GM12878 (cell line): ENCODE data around the gene LRRK1. TPM values are rescaled to one million over a fixed set of nuclear protein-coding genes. Genes with fewer than 3 reads are reported as not detected.

ENCODE experiments used
- ATAC-seq: fragments of 200-7000 bp; cut with Tn5 transposase; 3 replicates; pipeline ENCODE4 v1.9.1; 2020; ENCODE audit warnings: mild to moderate bottlenecking, moderate library complexity
- BruUV-seq: library from RNA; stranded (reverse); fragments of 400-500 nt; replicated peaks from 2 replicates; lab custom pipeline; 2021; lab: Mats Ljungman, UMichigan
- CTCF ChIA-PET: fragments of 300-600 bp; sonication (Branson Sonifier 250); formaldehyde crosslinking; extraction: SDS; loops from one replicate; lab custom pipeline; 2021; ENCODE audit warnings: inconsistent platforms; lab: Yijun Ruan, JAX
- POLR2A ChIA-PET: fragments of 350-600 bp; formaldehyde crosslinking; extraction: SDS; loops from one replicate; lab custom pipeline; 2021; ENCODE audit warnings: inconsistent platforms; lab: Charles Lee
- RAD21 ChIA-PET: fragments of 300-600 bp; sonication (Branson Sonifier 250); formaldehyde crosslinking; loops from one replicate; lab custom pipeline; 2023; ENCODE audit warnings: antibody characterized with exemption; ENCODE audit not compliant: unreplicated experiment; lab: Charles Lee
- SMC1A ChIA-PET: fragments of 300-600 bp; sonication (Branson Sonifier 250); formaldehyde crosslinking; loops from one replicate; lab custom pipeline; 2023; ENCODE audit not compliant: unreplicated experiment, uncharacterized antibody; lab: Charles Lee
- DNase-seq: peaks from one replicate; pipeline ENCODE4 v3.0.0-alpha.2; 2011; ENCODE audit warnings: low read depth, low spot score
- FAIRE-seq: peaks from 3 replicates; lab custom pipeline; 2011; peaks lifted over from hg19 to GRCh38; lab: Jason Lieb, UNC
- H2AFZ ChIP-seq: 2 replicates; pipeline ENCODE4 v1.6.0; 2011; ENCODE audit warnings: low read depth, low read length, control low read depth; ENCODE audit not compliant: control insufficient read depth
- H3K27ac ChIP-seq: 2 replicates; pipeline ENCODE4 v1.5.1; 2011; ENCODE audit warnings: control low read depth; ENCODE audit not compliant: control insufficient read depth, insufficient read depth
- H3K27me3 ChIP-seq, 2 experiments: replicated peaks in 1 of 2; 2 replicates each; pipeline versions ENCODE4 v1.6.0 to v1.6.1; 2011; ENCODE audit warnings: low read length in 1 of 2; ENCODE audit not compliant: control insufficient read depth in 2 of 2, insufficient read depth in 2 of 2
- H3K36me3 ChIP-seq, 2 experiments: 2 replicates each; pipeline ENCODE4 v1.5.1; 2011; ENCODE audit warnings: low read length in 1 of 2; ENCODE audit not compliant: control insufficient read depth in 2 of 2, insufficient read depth in 2 of 2
- H3K4me1 ChIP-seq: 2 replicates; pipeline ENCODE4 v1.6.1; 2011; ENCODE audit warnings: mild to moderate bottlenecking, low read length, moderate library complexity, mixed read lengths; ENCODE audit not compliant: control insufficient read depth, insufficient read depth
- H3K4me2 ChIP-seq: 2 replicates; pipeline ENCODE4 v1.6.0; 2011; ENCODE audit warnings: control low read depth; ENCODE audit not compliant: control insufficient read depth, insufficient read depth
- H3K4me3 ChIP-seq: fragments of 200-600 bp; sonication (generic); 2 replicates; pipeline ENCODE4 v1.5.1; 2016
- H3K79me2 ChIP-seq: 2 replicates; pipeline ENCODE4 v1.6.0; 2011; ENCODE audit warnings: low read length; ENCODE audit not compliant: control insufficient read depth, insufficient read depth
- H3K9ac ChIP-seq: 2 replicates; pipeline ENCODE4 v1.8.0; 2011; ENCODE audit warnings: low read length, control low read depth, mixed read lengths; ENCODE audit not compliant: control insufficient read depth, insufficient read depth
- H3K9me3 ChIP-seq: replicated peaks from 3 replicates; pipeline ENCODE4 v1.5.1; 2011; ENCODE audit warnings: mild to moderate bottlenecking, low read length; ENCODE audit not compliant: control insufficient read depth, insufficient read depth
- H4K20me1 ChIP-seq: 2 replicates; pipeline ENCODE4 v1.6.0; 2011; ENCODE audit not compliant: control insufficient read depth, insufficient read depth
- FOXK2 ChIP-seq: fragments of 450-650 bp; IDR thresholded peaks from 2 replicates; pipeline ENCODE4 v1.6.1; 2017; ENCODE audit warnings: mild to moderate bottlenecking, moderate library complexity
- IRF4 ChIP-seq: IDR thresholded peaks from 2 replicates; pipeline ENCODE4 v1.6.1; 2011; ENCODE audit warnings: low read depth, low read length
- MYB ChIP-seq: fragments of 150-350 bp; IDR thresholded peaks from 2 replicates; pipeline ENCODE4 v1.6.1; 2014; ENCODE audit warnings: mild to moderate bottlenecking, low read depth, low read length, borderline replicate concordance
- NFXL1 ChIP-seq: fragments of 450-650 bp; IDR thresholded peaks from 2 replicates; pipeline ENCODE4 v1.6.1; 2017; ENCODE audit warnings: antibody characterized with exemption, mild to moderate bottlenecking, borderline replicate concordance
- PAX8 ChIP-seq: fragments of 450-650 bp; IDR thresholded peaks from 2 replicates; pipeline ENCODE4 v1.6.1; 2017; ENCODE audit warnings: mild to moderate bottlenecking, moderate library complexity
- RBBP5 ChIP-seq: fragments of 200-600 bp; sonication (generic); conservative IDR thresholded peaks from 2 replicates; pipeline ENCODE4 v1.6.1; 2016
- SMAD1 ChIP-seq: fragments of 450-650 bp; IDR thresholded peaks from 2 replicates; pipeline ENCODE4 v1.6.1; 2018; ENCODE audit warnings: mild to moderate bottlenecking, low read depth; ENCODE audit not compliant: partially characterized antibody
- SP1 ChIP-seq: IDR thresholded peaks from one replicate; pipeline ENCODE4 v1.6.1; 2011; ENCODE audit warnings: low read depth, low read length
- STAT1 ChIP-seq: fragments of 450-650 bp; conservative IDR thresholded peaks from 2 replicates; pipeline ENCODE4 v1.6.1; 2014; ENCODE audit warnings: antibody characterized with exemption, mild to moderate bottlenecking
- WRNIP1 ChIP-seq: IDR thresholded peaks from 2 replicates; pipeline ENCODE4 v1.6.1; 2011; ENCODE audit warnings: low read depth, low read length, improper control_type of control experiment, borderline replicate concordance
- ZNF24 ChIP-seq: fragments of 450-650 bp; IDR thresholded peaks from 2 replicates; pipeline ENCODE4 v1.6.1; 2017; ENCODE audit warnings: antibody characterized with exemption, mild to moderate bottlenecking
- WGBS: methylation state at CpG from one replicate; pipeline ENCODE4 v1.1.6; 2016; ENCODE audit warnings: low lambda C conversion rate; ENCODE audit not compliant: insufficient replicate concordance, insufficient coverage; ENCODE audit errors: missing lambda C conversion rate; 5-methylcytosine and 5-hydroxymethylcytosine counted together
- in situ Hi-C: fragments of 300-500 bp; cut with MboI; formaldehyde crosslinking; loops from 9 replicates; pipeline ENCODE4 v1.14.3; 2018; ENCODE audit warnings: mixed read lengths
- intact Hi-C: fragments of 100-400 bp; cut with micrococcal nuclease; formaldehyde crosslinking; loops from one replicate; pipeline ENCODE4 v1.14.2; 2022; ENCODE audit not compliant: unreplicated experiment
- polyA plus RNA-seq, 11 experiments: library from polyadenylated mRNA; depleted of rRNA in 4 of 11; unstranded in 6 of 11; stranded (reverse) in 5 of 11; fragments of >200 nt; fragmentation: Nextera tagmentation in 4 of 11; fragmentation: Illumina TruSeq in 1 of 11; extraction: Ambion mirVana in 4 of 11; extraction: Trizol in 1 of 11; gene quantifications; 1 replicate in 1 of 11; 2 replicates in 10 of 11; pipeline versions ENCODE4 v1.2.1 to v1.2.3, GENCODE V29; 2011 to 2016; ENCODE audit warnings: inconsistent platforms in 2 of 11, missing spikeins in 2 of 11, low read depth in 1 of 11
- total RNA-seq, 4 experiments: library from RNA; depleted of rRNA in 3 of 4; stranded (reverse); fragments of >200 nt in 3 of 4; fragmentation: Illumina TruSeq in 1 of 4; extraction: Trizol in 1 of 4; gene quantifications; 2 replicates each; pipeline versions ENCODE4 v1.2.1 to v1.2.3, GENCODE V29; 2013 to 2021
- TF ChIP-seq, protein P1 (sequence below): fragments of 450-650 bp; IDR thresholded peaks from 2 replicates; pipeline ENCODE4 v1.6.1; 2017; ENCODE audit warnings: borderline replicate concordance
- TF ChIP-seq, protein P2 (sequence below): fragments of 450-650 bp; IDR thresholded peaks from 2 replicates; pipeline ENCODE4 v1.6.1; 2016; ENCODE audit warnings: mild to moderate bottlenecking
- TF ChIP-seq, protein P3 (sequence below): IDR thresholded peaks from 2 replicates; pipeline ENCODE4 v1.6.1; 2011; ENCODE audit warnings: borderline replicate concordance, low read depth, mild to moderate bottlenecking, moderate library complexity, mixed read lengths, low read length; ENCODE audit not compliant: insufficient read depth; ENCODE audit errors: extremely low read length

Gene LRRK1
- total and polyA plus RNA-seq, 10 of the 15 experiments (the other 5 are each of a cell fraction or from before 2014, with no cell fraction given), result 2.2 to 58.3 (median 17.9) TPM

DNA sequence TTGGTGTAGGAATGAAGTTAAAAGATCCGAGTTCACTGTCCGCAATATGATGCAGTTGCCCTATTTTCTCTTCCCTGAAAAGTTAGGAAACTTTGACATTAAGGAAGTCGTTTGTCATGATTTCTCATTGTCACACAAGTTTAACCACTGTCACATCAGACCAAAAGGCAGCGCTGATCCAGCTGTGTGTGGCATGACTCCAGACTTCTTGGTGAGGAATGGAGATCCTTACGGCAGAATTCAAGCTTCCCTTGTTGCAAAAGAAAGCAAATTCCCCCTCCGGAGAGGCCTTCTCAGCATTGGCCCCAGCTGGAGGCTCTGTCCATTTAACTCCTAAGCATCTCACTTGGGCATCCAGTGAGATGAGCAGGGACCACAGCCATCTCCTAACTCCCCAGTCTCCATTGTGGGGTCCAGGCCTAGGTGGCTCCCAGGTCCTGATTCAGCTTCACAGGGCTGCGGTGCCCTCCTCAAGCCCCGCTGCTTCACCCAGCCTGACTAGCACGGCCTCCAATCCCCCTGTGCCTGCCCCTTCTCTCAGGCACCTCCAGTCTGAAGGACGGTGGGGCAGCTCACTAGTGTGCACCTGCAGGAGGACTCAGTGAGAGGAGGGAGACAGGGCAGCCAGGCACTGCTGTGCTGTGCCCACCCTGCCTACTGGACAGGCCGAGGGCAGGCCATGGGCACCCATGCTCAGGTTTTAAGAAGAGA lies 173.2 kb downstream of the LRRK1 start:
- 61% methylated on average over 11 of the region's 11 CpGs for WGBS
- SMC1A ChIA-PET, result interaction anchor here (0.9 to 1.0 kb wide), 2 partner anchors 164 to 166 kb away, joined by 3 to 4 read pairs; no protein-coding TSS in a partner anchor
- H3K4me1 ChIP-seq, result no peaks in the 10 kb centered on the region
- intact Hi-C loops, result no loop called here
- no peaks in the 10 kb centered on the region for H3K9me3 ChIP-seq
- DNase-seq, result no peak
- no peak for FAIRE-seq
- TF ChIP-seq, protein P1, sequence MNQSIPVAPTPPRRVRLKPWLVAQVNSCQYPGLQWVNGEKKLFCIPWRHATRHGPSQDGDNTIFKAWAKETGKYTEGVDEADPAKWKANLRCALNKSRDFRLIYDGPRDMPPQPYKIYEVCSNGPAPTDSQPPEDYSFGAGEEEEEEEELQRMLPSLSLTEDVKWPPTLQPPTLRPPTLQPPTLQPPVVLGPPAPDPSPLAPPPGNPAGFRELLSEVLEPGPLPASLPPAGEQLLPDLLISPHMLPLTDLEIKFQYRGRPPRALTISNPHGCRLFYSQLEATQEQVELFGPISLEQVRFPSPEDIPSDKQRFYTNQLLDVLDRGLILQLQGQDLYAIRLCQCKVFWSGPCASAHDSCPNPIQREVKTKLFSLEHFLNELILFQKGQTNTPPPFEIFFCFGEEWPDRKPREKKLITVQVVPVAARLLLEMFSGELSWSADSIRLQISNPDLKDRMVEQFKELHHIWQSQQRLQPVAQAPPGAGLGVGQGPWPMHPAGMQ, result no peak
- TF ChIP-seq, all 136 proteins: peak for 0
- no peaks in the 10 kb centered on the region for H3K36me3 ChIP-seq
- POLR2A ChIA-PET, result interaction anchor here (0.6 kb wide), 1 partner anchor 162 kb away, joined by 3 read pairs; no protein-coding TSS in a partner anchor
- RAD21 ChIA-PET, result interaction anchor here (7.4 kb wide), 1 partner anchor 164 kb away, joined by 69 read pairs; no protein-coding TSS in a partner anchor
- no peak overlapping the region for H3K27ac ChIP-seq
- no peak overlapping the region for H3K4me2 ChIP-seq
- no peak overlapping the region for H2AFZ ChIP-seq
- H4K20me1 ChIP-seq, result no peaks in the 10 kb centered on the region
- H3K27me3 ChIP-seq, result no peaks in the 10 kb centered on the region
- ATAC-seq, result no peak
- in situ Hi-C loops, result no loop called here
- no TSS peak for BruUV-seq
- H3K4me3 ChIP-seq, result no peak overlapping the region
- CTCF ChIA-PET, result interaction anchor here (1.0 kb wide), 1 partner anchor 166 kb away, joined by 6 read pairs; no protein-coding TSS in a partner anchor
- H3K9ac ChIP-seq, result no peak overlapping the region
- no peaks in the 10 kb centered on the region for H3K79me2 ChIP-seq

DNA sequence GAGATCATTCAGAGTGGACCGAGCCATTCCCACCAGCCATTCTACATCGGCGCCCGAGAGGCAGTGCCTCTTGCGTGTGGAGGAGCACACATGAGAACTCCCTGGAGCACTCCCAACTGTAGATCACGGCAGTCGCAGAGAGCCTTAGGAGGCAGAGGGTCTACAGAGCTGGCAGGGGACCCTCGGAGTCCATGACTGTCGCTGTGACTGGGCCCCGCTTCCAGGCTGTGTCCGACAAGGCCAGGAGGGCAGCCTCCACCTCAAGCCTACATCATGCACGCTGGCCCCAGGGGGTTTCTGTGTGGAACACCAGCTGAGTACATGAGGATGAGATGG lies 173.7 kb downstream of the LRRK1 start:
- Histone ChIP-seq H3K27me3 (no peaks in the 10 kb centered on the region), H3K4me1 (no peaks in the 10 kb centered on the region), H2AFZ (no peak overlapping the region), H3K4me3 (no peak overlapping the region), H3K36me3 (no peaks in the 10 kb centered on the region), H3K79me2 (no peaks in the 10 kb centered on the region), H3K27ac (no peak overlapping the region), H3K4me2 (no peak overlapping the region), H4K20me1 (no peaks in the 10 kb centered on the region), H3K9me3 (no peaks in the 10 kb centered on the region), H3K9ac (no peak overlapping the region)
- no TSS peak for BruUV-seq
- WGBS, result 74% methylated on average over 12 of the region's 12 CpGs
- CTCF ChIA-PET, result interaction anchor here (1.0 kb wide), 1 partner anchor 164 kb away, joined by 4 read pairs; no protein-coding TSS in a partner anchor
- SMC1A ChIA-PET, result interaction anchor here (0.6 to 0.9 kb wide), 2 partner anchors 163 kb away, joined by 3 to 4 read pairs; no protein-coding TSS in a partner anchor
- ATAC-seq (no peak), FAIRE-seq (no peak), DNase-seq (no peak)
- POLR2A ChIA-PET, result no interaction called here
- in situ Hi-C loops (no loop called here), intact Hi-C loops (no loop called here)
- RAD21 ChIA-PET, result no interaction called here
- TF ChIP-seq, protein P2, sequence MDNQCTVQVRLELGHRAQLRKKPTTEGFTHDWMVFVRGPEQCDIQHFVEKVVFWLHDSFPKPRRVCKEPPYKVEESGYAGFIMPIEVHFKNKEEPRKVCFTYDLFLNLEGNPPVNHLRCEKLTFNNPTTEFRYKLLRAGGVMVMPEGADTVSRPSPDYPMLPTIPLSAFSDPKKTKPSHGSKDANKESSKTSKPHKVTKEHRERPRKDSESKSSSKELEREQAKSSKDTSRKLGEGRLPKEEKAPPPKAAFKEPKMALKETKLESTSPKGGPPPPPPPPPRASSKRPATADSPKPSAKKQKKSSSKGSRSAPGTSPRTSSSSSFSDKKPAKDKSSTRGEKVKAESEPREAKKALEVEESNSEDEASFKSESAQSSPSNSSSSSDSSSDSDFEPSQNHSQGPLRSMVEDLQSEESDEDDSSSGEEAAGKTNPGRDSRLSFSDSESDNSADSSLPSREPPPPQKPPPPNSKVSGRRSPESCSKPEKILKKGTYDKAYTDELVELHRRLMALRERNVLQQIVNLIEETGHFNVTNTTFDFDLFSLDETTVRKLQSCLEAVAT, result no peak
- no peak for TF ChIP-seq STAT1
- no peak for TF ChIP-seq ZNF24
- TF ChIP-seq, protein P3, sequence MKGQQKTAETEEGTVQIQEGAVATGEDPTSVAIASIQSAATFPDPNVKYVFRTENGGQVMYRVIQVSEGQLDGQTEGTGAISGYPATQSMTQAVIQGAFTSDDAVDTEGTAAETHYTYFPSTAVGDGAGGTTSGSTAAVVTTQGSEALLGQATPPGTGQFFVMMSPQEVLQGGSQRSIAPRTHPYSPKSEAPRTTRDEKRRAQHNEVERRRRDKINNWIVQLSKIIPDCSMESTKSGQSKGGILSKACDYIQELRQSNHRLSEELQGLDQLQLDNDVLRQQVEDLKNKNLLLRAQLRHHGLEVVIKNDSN, result no peak
- no peak for TF ChIP-seq FOXK2
- TF ChIP-seq PAX8, result no peak
- TF ChIP-seq IRF4, result no peak
- TF ChIP-seq SMAD1, result no peak
- no peak for TF ChIP-seq MYB
- TF ChIP-seq NFXL1, result no peak
- no peak for TF ChIP-seq SP1
- no peak for TF ChIP-seq RBBP5
- TF ChIP-seq WRNIP1, result no peak
